Measurements from ENCODE around the gene SLC28A1. TPM values are rescaled to one million over a fixed set of nuclear protein-coding genes. Genes with fewer than 3 reads are reported as not detected.
"Not testable (repeated sequence)": the region's sequence is repeated elsewhere in the genome, so short reads cannot be mapped to it uniquely, and the experiment has no call there.

Gene SLC28A1
- total RNA-seq, 1 experiment from 2014 or later = not detected

GRCh38 chr15:84844964-84845363 lies 39.5 kb upstream of the SLC28A1 start:
- DNase-seq (ENCODE audit: low read depth, low spot score) (no peak), ATAC-seq (no peak)
- Histone ChIP-seq H3K36me3 (ENCODE audit: control insufficient read depth, insufficient read depth, low read length) (no peaks in the 10 kb centered on the region), H3K4me1 (ENCODE audit: control insufficient read depth, insufficient read depth, low read length) (no peaks in the 10 kb centered on the region), H3K4me3 (ENCODE audit: low read depth in 2 of 2, low read length in 2 of 2) (no peak overlapping the region), H3K27me3 (ENCODE audit: control insufficient read depth, insufficient read depth, low read length) (no peaks in the 10 kb centered on the region), H3K9me3 (ENCODE audit: control insufficient read depth, insufficient read depth, low read depth, low read length) (peaks cover 10% of the 10 kb centered on the region), H3K27ac (ENCODE audit: low read length) (no peak overlapping the region)
- in situ Hi-C loops (cut with HindIII; ENCODE audit: low pct_unique_long_range_greater_than_20kb, low sequenced_read_pairs) = no loop called here
- no peak for TF ChIP-seq POLR2AphosphoS5 (IDR thresholded peaks at IDR 0.05; ENCODE audit: low read depth, low read length)
- TF ChIP-seq SIN3A (IDR thresholded peaks at IDR 0.05; ENCODE audit: borderline replicate concordance, insufficient read depth, low read depth, low read length) = no peak
- TF ChIP-seq, protein P1, sequence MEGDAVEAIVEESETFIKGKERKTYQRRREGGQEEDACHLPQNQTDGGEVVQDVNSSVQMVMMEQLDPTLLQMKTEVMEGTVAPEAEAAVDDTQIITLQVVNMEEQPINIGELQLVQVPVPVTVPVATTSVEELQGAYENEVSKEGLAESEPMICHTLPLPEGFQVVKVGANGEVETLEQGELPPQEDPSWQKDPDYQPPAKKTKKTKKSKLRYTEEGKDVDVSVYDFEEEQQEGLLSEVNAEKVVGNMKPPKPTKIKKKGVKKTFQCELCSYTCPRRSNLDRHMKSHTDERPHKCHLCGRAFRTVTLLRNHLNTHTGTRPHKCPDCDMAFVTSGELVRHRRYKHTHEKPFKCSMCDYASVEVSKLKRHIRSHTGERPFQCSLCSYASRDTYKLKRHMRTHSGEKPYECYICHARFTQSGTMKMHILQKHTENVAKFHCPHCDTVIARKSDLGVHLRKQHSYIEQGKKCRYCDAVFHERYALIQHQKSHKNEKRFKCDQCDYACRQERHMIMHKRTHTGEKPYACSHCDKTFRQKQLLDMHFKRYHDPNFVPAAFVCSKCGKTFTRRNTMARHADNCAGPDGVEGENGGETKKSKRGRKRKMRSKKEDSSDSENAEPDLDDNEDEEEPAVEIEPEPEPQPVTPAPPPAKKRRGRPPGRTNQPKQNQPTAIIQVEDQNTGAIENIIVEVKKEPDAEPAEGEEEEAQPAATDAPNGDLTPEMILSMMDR (IDR thresholded peaks at IDR 0.05) = no peak
- ChIA-PET POLR2A (interaction anchor here (0.7 kb wide), 1 partner anchor 34 kb away, joined by 4 read pairs; no protein-coding TSS in a partner anchor), CTCF (interaction anchor here (0.6 kb wide), 2 partner anchors 34 to 40 kb away, joined by 3 to 4 read pairs; no protein-coding TSS in a partner anchor)
- no TSS peak for BruUV-seq (replicated peaks)
- intact Hi-C loops (cut with micrococcal nuclease; ENCODE audit: unreplicated experiment) = loop anchor here (1.0 kb wide), 1 partner anchor 83 kb away; no protein-coding TSS in a partner anchor

DNA sequence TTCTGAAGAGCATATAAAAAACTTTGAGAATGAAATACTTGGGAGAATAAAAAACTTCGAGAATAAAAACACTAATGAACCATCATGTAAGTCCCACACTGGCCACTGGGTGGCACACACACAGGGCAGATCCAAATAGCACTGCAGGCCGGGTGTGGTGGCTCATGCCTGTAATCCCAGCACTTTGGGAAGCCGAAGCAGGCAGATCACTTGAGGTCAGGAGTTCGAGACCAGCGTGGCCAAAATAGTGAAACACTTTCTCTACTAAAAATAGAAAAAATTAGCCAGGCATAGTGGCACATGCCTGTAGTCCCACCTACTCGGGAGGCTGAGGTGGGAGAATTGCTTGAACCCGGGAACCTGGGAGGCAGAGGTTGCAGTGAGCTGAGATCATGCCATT lies 38.8 kb upstream of the SLC28A1 start:
- H3K4me1 ChIP-seq (ENCODE audit: control insufficient read depth, insufficient read depth, low read length); BruUV-seq (replicated peaks); CTCF ChIA-PET; H3K4me3 ChIP-seq (ENCODE audit: low read depth in 2 of 2, low read length in 2 of 2); H3K9me3 ChIP-seq (ENCODE audit: control insufficient read depth, insufficient read depth, low read depth, low read length); H3K27me3 ChIP-seq (ENCODE audit: control insufficient read depth, insufficient read depth, low read length); H3K27ac ChIP-seq (ENCODE audit: low read length); in situ Hi-C loops (cut with HindIII; ENCODE audit: low pct_unique_long_range_greater_than_20kb, low sequenced_read_pairs); H3K36me3 ChIP-seq (ENCODE audit: control insufficient read depth, insufficient read depth, low read length): not testable (repeated sequence)
- TF ChIP-seq, protein P1 (IDR thresholded peaks at IDR 0.05) = peak; percentile 89
- intact Hi-C loops (cut with micrococcal nuclease; ENCODE audit: unreplicated experiment) = loop anchor here (1.0 kb wide), 1 partner anchor 83 kb away; no protein-coding TSS in a partner anchor
- POLR2A ChIA-PET = interaction anchor here (0.7 kb wide), 1 partner anchor 33 kb away, joined by 4 read pairs; no protein-coding TSS in a partner anchor
- ATAC-seq (peak; percentile 82; the same call in 1 of the 2 replicates), DNase-seq (ENCODE audit: low read depth, low spot score) (peak; percentile 22)

GRCh38 chr15:84846269-84846668 lies 38.2 kb upstream of the SLC28A1 start:
- DNase-seq (ENCODE audit: low read depth, low spot score) (no peak), ATAC-seq (no peak)
- BruUV-seq (replicated peaks) = no TSS peak
- in situ Hi-C loops (cut with HindIII; ENCODE audit: low pct_unique_long_range_greater_than_20kb, low sequenced_read_pairs) = no loop called here
- Histone ChIP-seq H3K27ac (ENCODE audit: low read length) (no peak overlapping the region), H3K27me3 (ENCODE audit: control insufficient read depth, insufficient read depth, low read length) (no peaks in the 10 kb centered on the region), H3K36me3 (ENCODE audit: control insufficient read depth, insufficient read depth, low read length) (no peaks in the 10 kb centered on the region), H3K9me3 (ENCODE audit: control insufficient read depth, insufficient read depth, low read depth, low read length) (peaks cover 10% of the 10 kb centered on the region), H3K4me3 (ENCODE audit: low read depth in 2 of 2, low read length in 2 of 2) (no peak overlapping the region), H3K4me1 (ENCODE audit: control insufficient read depth, insufficient read depth, low read length) (no peaks in the 10 kb centered on the region)
- CTCF ChIA-PET = no interaction called here
- TF ChIP-seq SIN3A (IDR thresholded peaks at IDR 0.05; ENCODE audit: borderline replicate concordance, insufficient read depth, low read depth, low read length) (no peak), TCF7L2 (IDR thresholded peaks at IDR 0.05; ENCODE audit: low read depth, low read length) (no peak), POLR2AphosphoS5 (IDR thresholded peaks at IDR 0.05; ENCODE audit: low read depth, low read length) (no peak)
- TF ChIP-seq, protein P2, sequence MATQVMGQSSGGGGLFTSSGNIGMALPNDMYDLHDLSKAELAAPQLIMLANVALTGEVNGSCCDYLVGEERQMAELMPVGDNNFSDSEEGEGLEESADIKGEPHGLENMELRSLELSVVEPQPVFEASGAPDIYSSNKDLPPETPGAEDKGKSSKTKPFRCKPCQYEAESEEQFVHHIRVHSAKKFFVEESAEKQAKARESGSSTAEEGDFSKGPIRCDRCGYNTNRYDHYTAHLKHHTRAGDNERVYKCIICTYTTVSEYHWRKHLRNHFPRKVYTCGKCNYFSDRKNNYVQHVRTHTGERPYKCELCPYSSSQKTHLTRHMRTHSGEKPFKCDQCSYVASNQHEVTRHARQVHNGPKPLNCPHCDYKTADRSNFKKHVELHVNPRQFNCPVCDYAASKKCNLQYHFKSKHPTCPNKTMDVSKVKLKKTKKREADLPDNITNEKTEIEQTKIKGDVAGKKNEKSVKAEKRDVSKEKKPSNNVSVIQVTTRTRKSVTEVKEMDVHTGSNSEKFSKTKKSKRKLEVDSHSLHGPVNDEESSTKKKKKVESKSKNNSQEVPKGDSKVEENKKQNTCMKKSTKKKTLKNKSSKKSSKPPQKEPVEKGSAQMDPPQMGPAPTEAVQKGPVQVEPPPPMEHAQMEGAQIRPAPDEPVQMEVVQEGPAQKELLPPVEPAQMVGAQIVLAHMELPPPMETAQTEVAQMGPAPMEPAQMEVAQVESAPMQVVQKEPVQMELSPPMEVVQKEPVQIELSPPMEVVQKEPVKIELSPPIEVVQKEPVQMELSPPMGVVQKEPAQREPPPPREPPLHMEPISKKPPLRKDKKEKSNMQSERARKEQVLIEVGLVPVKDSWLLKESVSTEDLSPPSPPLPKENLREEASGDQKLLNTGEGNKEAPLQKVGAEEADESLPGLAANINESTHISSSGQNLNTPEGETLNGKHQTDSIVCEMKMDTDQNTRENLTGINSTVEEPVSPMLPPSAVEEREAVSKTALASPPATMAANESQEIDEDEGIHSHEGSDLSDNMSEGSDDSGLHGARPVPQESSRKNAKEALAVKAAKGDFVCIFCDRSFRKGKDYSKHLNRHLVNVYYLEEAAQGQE (IDR thresholded peaks at IDR 0.05; ENCODE audit: insufficient read depth in 1 of 2, low read depth in 2 of 2, low read length in 1 of 2) = no peak
- TF ChIP-seq, protein P1 (IDR thresholded peaks at IDR 0.05) = no peak
- intact Hi-C loops (cut with micrococcal nuclease; ENCODE audit: unreplicated experiment) = no loop called here
- POLR2A ChIA-PET = no interaction called here

Measured in Panc1 (cell line).